Astrocyte (in vitro differentiated cells and primary cell): ENCODE results near the gene PTPRE. TPM values are rescaled to one million over a fixed set of nuclear protein-coding genes. Genes with fewer than 3 reads are reported as not detected.

Experiments used
- DNase-seq: peaks from one replicate; pipeline ENCODE4 v3.0.0-alpha.2; 2010; ENCODE audit warnings: low read depth
- FAIRE-seq: peaks from 2 replicates; lab custom pipeline; 2011; peaks lifted over from hg19 to GRCh38; lab: Jason Lieb, UNC
- H2AFZ ChIP-seq: 2 replicates; pipeline ENCODE4 v1.6.0; 2012; ENCODE audit warnings: low read depth, low read length, inconsistent platforms
- H3K27ac ChIP-seq: 2 replicates; pipeline ENCODE4 v1.5.1; 2011; ENCODE audit warnings: low read depth, low read length, inconsistent platforms
- H3K27me3 ChIP-seq: 2 replicates; pipeline ENCODE4 v1.6.0; 2011; ENCODE audit warnings: low read length, inconsistent platforms; ENCODE audit not compliant: insufficient read depth
- H3K36me3 ChIP-seq: 2 replicates; pipeline ENCODE4 v1.5.1; 2011; ENCODE audit warnings: low read length, inconsistent platforms; ENCODE audit not compliant: insufficient read depth
- H3K4me1 ChIP-seq: 2 replicates; pipeline ENCODE4 v1.5.1; 2011; ENCODE audit warnings: low read length, inconsistent platforms; ENCODE audit not compliant: insufficient read depth
- H3K4me2 ChIP-seq: 2 replicates; pipeline ENCODE4 v1.6.0; 2012; ENCODE audit warnings: low read length, inconsistent platforms
- H3K4me3 ChIP-seq: 2 replicates; pipeline ENCODE4 v1.5.1; 2011; ENCODE audit warnings: low read depth, mild to moderate bottlenecking, low read length, inconsistent platforms; ENCODE audit not compliant: insufficient read depth
- H3K79me2 ChIP-seq: 2 replicates; pipeline ENCODE4 v1.6.0; 2012; ENCODE audit warnings: mild to moderate bottlenecking, low read length, inconsistent platforms; ENCODE audit not compliant: insufficient read depth
- H3K9ac ChIP-seq: 2 replicates; pipeline ENCODE4 v1.6.0; 2012; ENCODE audit warnings: mild to moderate bottlenecking, low read length, inconsistent platforms
- H3K9me3 ChIP-seq: 2 replicates; pipeline ENCODE4 v1.5.1; 2012; ENCODE audit warnings: low read depth, mild to moderate bottlenecking, low read length, inconsistent platforms; ENCODE audit not compliant: insufficient read depth
- H4K20me1 ChIP-seq: 2 replicates; pipeline ENCODE4 v1.6.0; 2012; ENCODE audit warnings: low read length, inconsistent platforms; ENCODE audit not compliant: insufficient read depth
- H3K27ac Mint-ChIP-seq: one replicate; pipeline ENCODE4 v1.8.0; 2021; ENCODE audit warnings: mild to moderate bottlenecking, mixed read lengths; ENCODE audit not compliant: unreplicated experiment
- H3K27me3 Mint-ChIP-seq: one replicate; pipeline ENCODE4 v1.8.0; 2021; ENCODE audit warnings: low read depth, mixed read lengths; ENCODE audit not compliant: unreplicated experiment
- H3K36me3 Mint-ChIP-seq: one replicate; pipeline ENCODE4 v1.8.0; 2021; ENCODE audit warnings: low read depth, mixed read lengths; ENCODE audit not compliant: unreplicated experiment
- H3K4me1 Mint-ChIP-seq: one replicate; pipeline ENCODE4 v1.8.0; 2021; ENCODE audit warnings: low read depth, mixed read lengths; ENCODE audit not compliant: unreplicated experiment
- H3K4me3 Mint-ChIP-seq: one replicate; pipeline ENCODE4 v1.8.0; 2021; ENCODE audit warnings: mild to moderate bottlenecking, moderate library complexity, mixed read lengths; ENCODE audit not compliant: unreplicated experiment
- H3K9me3 Mint-ChIP-seq: one replicate; pipeline ENCODE4 v1.8.0; 2021; ENCODE audit warnings: mild to moderate bottlenecking, mixed read lengths; ENCODE audit not compliant: unreplicated experiment
- CTCF ChIP-seq: IDR thresholded peaks from 2 replicates; pipeline ENCODE4 v1.5.1; 2011; ENCODE audit warnings: low read depth, mild to moderate bottlenecking, inconsistent platforms, low read length, moderate library complexity; ENCODE audit not compliant: insufficient read depth
- EZH2 ChIP-seq: IDR thresholded peaks from 2 replicates; pipeline ENCODE4 v1.6.1; 2012; ENCODE audit warnings: mild to moderate bottlenecking, low read length, inconsistent platforms; ENCODE audit not compliant: insufficient read depth
- total RNA-seq: library from RNA; stranded (reverse); gene quantifications from 2 replicates; pipeline ENCODE4 v1.2.1, GENCODE V29; 2021

The PTPRE gene
- total RNA-seq, 1 donor from 2014 or later, result 14.1 TPM

GRCh38 chr10:128047991-128048818 lies 141.3 kb downstream of the PTPRE start:
- Histone ChIP-seq H4K20me1 (peaks cover 3% of the 10 kb centered on the region), H3K4me1 (peaks cover 11% of the 10 kb centered on the region), H3K9me3 (no peaks in the 10 kb centered on the region), H3K9ac (peak overlapping the region; percentile 3), H2AFZ (no peak overlapping the region), H3K79me2 (no peaks in the 10 kb centered on the region), H3K27ac (no peak overlapping the region), H3K27me3 (no peaks in the 10 kb centered on the region), H3K4me3 (no peak overlapping the region), H3K36me3 (no peaks in the 10 kb centered on the region), H3K4me2 (peak overlapping the region; percentile 45)
- Mint-ChIP-seq H3K9me3 (peaks cover 4% of the 10 kb centered on the region), H3K4me1 (peaks cover 13% of the 10 kb centered on the region), H3K4me3 (peak overlapping the region; percentile 37), H3K27ac (peak overlapping the region; percentile 62), H3K27me3 (no peaks in the 10 kb centered on the region), H3K36me3 (peaks cover 15% of the 10 kb centered on the region)
- no peak for TF ChIP-seq EZH2
- no peak for TF ChIP-seq CTCF
- DNase-seq (peak; percentile 57), FAIRE-seq (no peak)

- Mint-ChIP-seq H3K4me3 (peak overlapping the region; percentile 29), H3K27ac (peak overlapping the region; percentile 69), H3K4me1 (peaks cover 13% of the 10 kb centered on the region), H3K9me3 (peaks cover 4% of the 10 kb centered on the region), H3K27me3 (no peaks in the 10 kb centered on the region), H3K36me3 (peaks cover 16% of the 10 kb centered on the region)
- no peak overlapping the region for H2AFZ ChIP-seq
- no peaks in the 10 kb centered on the region for H3K9me3 ChIP-seq
- H3K27ac ChIP-seq, result no peak overlapping the region
- H3K4me1 ChIP-seq, result peaks cover 11% of the 10 kb centered on the region
- no peak overlapping the region for H3K9ac ChIP-seq
- no peak overlapping the region for H3K4me3 ChIP-seq
- no peaks in the 10 kb centered on the region for H3K27me3 ChIP-seq
- peaks cover 3% of the 10 kb centered on the region for H4K20me1 ChIP-seq
- no peak for FAIRE-seq
- no peak for TF ChIP-seq CTCF
- no peak for TF ChIP-seq EZH2
- DNase-seq, result no peak
- H3K79me2 ChIP-seq, result no peaks in the 10 kb centered on the region
- no peaks in the 10 kb centered on the region for H3K36me3 ChIP-seq
- H3K4me2 ChIP-seq, result no peak overlapping the region
Observed at GRCh38 chr10:128048819-128049210, 141.9 kb downstream of the PTPRE start.
